Right cardiac atrium (tissue), 5 donors: Measurements from ENCODE around the gene NEUROG1. TPM values are rescaled to one million over a fixed set of nuclear protein-coding genes. Genes with fewer than 3 reads are reported as not detected.
A peak's percentile ranks its signal among the peaks of the same experiment; 100 is the strongest.

Experiments
- ATAC-seq, 2 donors: fragments of 200-7000 bp; cut with Tn5 transposase; one replicate each; pipeline versions ENCODE4 v1.8.0 to v1.9.1; 2020; ENCODE audit warnings: moderate library complexity in 2 of 2, mild to moderate bottlenecking in 1 of 2
- DNase-seq, 3 donors: peaks; one replicate each; pipeline ENCODE4 v3.0.0-alpha.2; 2020
- H3K27ac ChIP-seq: one replicate; pipeline ENCODE4 v1.5.1; 2013; ENCODE audit warnings: mild to moderate bottlenecking, low read length, control low read depth, moderate library complexity
- H3K27me3 ChIP-seq: one replicate; pipeline ENCODE4 v1.6.1; 2013; ENCODE audit not compliant: control insufficient read depth, insufficient read depth
- H3K4me1 ChIP-seq: one replicate; pipeline ENCODE4 v1.6.1; 2013; ENCODE audit warnings: low read length; ENCODE audit not compliant: control insufficient read depth, insufficient read depth
- H3K4me3 ChIP-seq: one replicate; pipeline ENCODE4 v1.5.1; 2013; ENCODE audit warnings: low read length, control low read depth
- H3K9me3 ChIP-seq: one replicate; pipeline ENCODE4 v1.6.1; 2013; ENCODE audit warnings: low read length; ENCODE audit not compliant: control insufficient read depth
- WGBS: extraction: QIAGEN DNeasy Blood & Tissue Kit; methylation state at CpG from one replicate; pipeline ENCODE4 v1.1.7; 2013; 5-methylcytosine and 5-hydroxymethylcytosine counted together
- intact Hi-C, 4 donors: fragments of 100-400 bp; cut with DNase I; formaldehyde crosslinking; loops; one replicate each; pipeline versions ENCODE4 v1.11.0 to v1.14.0; 2022 to 2023
- long read RNA-seq, 4 donors: library from polyadenylated mRNA; unstranded; transcript quantifications; one replicate each; pipeline ENCODE4 v2.0.0, GENCODE V29; 2020 to 2021
- polyA plus RNA-seq: library from polyadenylated mRNA; stranded (reverse); fragments of 200-250 nt; gene quantifications from one replicate; pipeline ENCODE4 v1.2.3, GENCODE V29; 2013
- total RNA-seq, 4 donors: library from RNA; stranded (reverse); fragmentation: NEBNext Ultra II Directional; extraction: Animal tissue kit (Norgen Biotek cat#: 25700); gene quantifications; one replicate each; pipeline ENCODE4 v1.2.1, GENCODE V29; 2021
- donor health status: healthy with polysubstance abuse.
- donor health status: DM: no; HTN: yes; CAD: no.
- donor health status: DM: no; HTN: no; CAD: no.
- donor health status: DM: no; HTN: yes; CAD: no; lungs with severe emphysema.
- donor health status: DM: yes; HTN: yes; CAD: no.

Gene NEUROG1
- total RNA-seq: not detected
- polyA plus RNA-seq: not detected
- long read RNA-seq, donor 1: 0 reads
- long read RNA-seq, donor 2: 0 reads
- long read RNA-seq, donor 3: 0 reads
- long read RNA-seq, donor 4: 0 reads

GRCh38 chr5:135535820-135536801 is at the start of gene NEUROG1:
TSS of gene NEUROG1 (minus strand) at chr5:135535964. CDS start at chr5:135535690, 274 bp downstream.
- peak within 1 kb of the TSS; percentile 26 for H3K4me3 ChIP-seq
- intact Hi-C loops: no loop called here

DNA sequence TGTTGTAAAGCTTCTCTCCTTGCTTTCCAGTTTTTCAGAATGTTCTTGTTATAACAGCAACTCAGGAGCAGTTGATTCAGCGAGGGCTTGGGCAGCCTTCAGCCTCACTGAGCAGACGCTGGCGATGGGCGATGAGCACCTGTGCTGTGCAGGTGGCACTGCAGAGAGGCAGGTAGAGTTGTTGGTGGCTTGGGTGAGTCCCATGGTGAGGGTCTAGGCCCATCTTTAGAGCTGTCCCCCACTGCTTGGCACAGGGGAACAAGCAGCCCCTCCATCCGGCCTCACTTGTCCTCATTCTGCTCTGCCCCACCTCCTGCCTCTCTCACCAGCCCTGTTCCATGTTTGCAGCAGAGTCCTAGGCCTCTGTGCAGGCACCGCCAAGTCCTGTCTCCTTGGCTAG is 49.2 kb upstream of the NEUROG1 start:
- no peak overlapping the region for H3K4me3 ChIP-seq
- H3K27ac ChIP-seq: no peak overlapping the region
- no peaks in the 10 kb centered on the region for H3K27me3 ChIP-seq
- 85% methylated on average over 6 of the region's 6 CpGs for WGBS
- no peak for ATAC-seq
- intact Hi-C loops: no loop called here
- no peak for DNase-seq
- H3K9me3 ChIP-seq: no peaks in the 10 kb centered on the region
- no peaks in the 10 kb centered on the region for H3K4me1 ChIP-seq

More at GRCh38 chr5:135535820-135536801, at the start of gene NEUROG1:
- DNase-seq (no peak), ATAC-seq (no peak)
- Histone ChIP-seq H3K4me1 (no peaks in the 10 kb centered on the region), H3K27ac (no peak within 1 kb of the TSS), H3K27me3 (peaks cover 5% of the 10 kb centered on the region), H3K9me3 (no peaks in the 10 kb centered on the region)
- 3% methylated on average over 74 of the region's 74 CpGs for WGBS

DNA sequence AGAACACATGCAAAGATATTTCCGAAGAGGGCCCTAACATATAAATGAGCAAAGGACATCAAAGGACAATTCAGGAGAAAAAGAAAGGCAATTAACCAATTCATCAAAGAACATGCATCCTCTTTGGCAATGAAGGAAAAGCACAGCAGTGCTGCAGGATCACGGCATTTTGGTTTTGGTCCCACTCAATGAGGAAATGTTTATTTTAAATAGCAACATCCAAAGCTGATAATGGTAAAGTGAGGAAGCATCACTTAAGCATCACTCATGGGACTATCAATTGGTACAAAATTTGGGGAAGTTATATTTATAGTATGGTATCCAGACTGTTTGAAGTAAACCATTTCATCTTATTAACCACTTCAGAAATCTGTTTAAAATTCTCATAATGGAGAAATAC is 48.5 kb upstream of the NEUROG1 start:
- ATAC-seq (no peak), DNase-seq (no peak)
- H3K4me1 ChIP-seq: no peaks in the 10 kb centered on the region
- H3K27ac ChIP-seq: no peak overlapping the region
- no peaks in the 10 kb centered on the region for H3K27me3 ChIP-seq
- 70% methylated on average over 2 of the region's 2 CpGs for WGBS
- no peak overlapping the region for H3K4me3 ChIP-seq
- no peaks in the 10 kb centered on the region for H3K9me3 ChIP-seq
- intact Hi-C loops: no loop called here

- no peaks in the 10 kb centered on the region for H3K9me3 ChIP-seq
- H3K4me3 ChIP-seq: no peak overlapping the region
- WGBS: 56% methylated on average over 6 of the region's 6 CpGs
- ATAC-seq (no peak), DNase-seq (no peak)
- H3K27ac ChIP-seq: no peak overlapping the region
- no peaks in the 10 kb centered on the region for H3K4me1 ChIP-seq
- H3K27me3 ChIP-seq: no peaks in the 10 kb centered on the region
- intact Hi-C loops: no loop called here
These were observed 46.5 kb upstream of the NEUROG1 start for GRCh38 chr5:135582099-135582781.

DNA sequence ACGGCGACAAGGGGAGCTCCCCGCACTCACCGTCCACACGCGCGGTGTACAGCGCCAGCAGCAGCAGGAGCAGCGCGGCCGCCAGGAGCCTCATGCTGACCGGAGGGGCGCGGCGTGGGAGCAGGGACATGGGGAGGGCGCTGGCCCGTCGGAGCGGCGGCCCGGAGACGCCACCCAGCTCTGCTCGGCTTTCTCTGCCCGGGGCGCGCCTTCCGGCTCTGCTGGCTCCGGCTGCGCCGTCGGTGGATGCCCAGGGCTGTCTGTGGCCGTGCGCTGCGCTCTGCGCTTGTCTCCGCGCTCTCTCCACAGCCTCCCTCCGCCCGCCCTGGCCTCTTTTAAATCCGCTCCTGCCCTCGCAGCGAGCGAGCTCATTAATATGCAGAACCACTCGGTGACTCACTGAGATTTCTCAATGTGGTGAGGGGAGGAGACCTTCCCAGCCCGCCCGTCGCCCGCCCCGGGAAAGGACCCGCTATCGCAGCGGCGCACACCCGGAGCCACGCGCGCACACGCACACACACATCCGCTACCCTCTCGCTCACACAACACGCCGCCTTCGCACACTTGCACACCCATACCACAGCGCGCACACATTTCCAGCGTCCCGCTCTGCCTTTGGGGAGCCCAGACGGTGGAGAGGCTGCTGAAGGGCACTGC is 43.0 kb upstream of the NEUROG1 start, which contains the start of gene CXCL14:
Gene CXCL14, minus strand, starts transcription at position 307 of the 657 bp plus-strand sequence. Its CDS starts 213 bp downstream, at position 94.
- H3K27ac ChIP-seq: no peak within 1 kb of the TSS
- ATAC-seq (peak; percentile 19 to 63), DNase-seq (peak in 2 of 3 donors; percentile 51 to 54)
- intact Hi-C loops: no loop called here
- no peak within 1 kb of the TSS for H3K4me3 ChIP-seq
- no peaks in the 10 kb centered on the region for H3K4me1 ChIP-seq
- H3K9me3 ChIP-seq: no peaks in the 10 kb centered on the region
- WGBS: under 1% methylated on average over 68 of the region's 68 CpGs
- no peaks in the 10 kb centered on the region for H3K27me3 ChIP-seq

DNA sequence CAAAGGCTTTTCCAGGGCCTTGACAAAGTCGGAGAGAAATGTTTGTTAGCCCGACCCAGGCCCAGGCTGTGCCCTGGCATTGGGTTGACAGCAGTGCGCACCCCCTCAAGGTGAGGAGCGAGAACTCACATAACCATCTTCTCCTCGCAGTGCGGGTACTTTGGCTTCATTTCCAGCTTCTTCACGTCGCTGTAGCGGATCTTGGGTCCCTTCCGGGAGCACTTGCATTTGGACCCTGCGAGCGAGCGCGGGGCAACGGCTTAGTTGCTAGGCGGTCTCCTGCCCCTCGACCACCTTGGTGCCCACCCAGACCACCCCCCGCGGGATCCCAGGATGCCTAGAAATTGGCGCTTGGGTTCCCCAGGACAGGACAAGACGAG is 42.5 kb upstream of the NEUROG1 start:
- Histone ChIP-seq H3K9me3 (no peaks in the 10 kb centered on the region), H3K4me1 (no peaks in the 10 kb centered on the region), H3K27ac (no peak overlapping the region), H3K4me3 (no peak overlapping the region), H3K27me3 (no peaks in the 10 kb centered on the region)
- 5% methylated on average over 21 of the region's 21 CpGs for WGBS
- no peak for DNase-seq
- intact Hi-C loops: no loop called here
- ATAC-seq: no peak

- DNase-seq (no peak), ATAC-seq (no peak)
- intact Hi-C loops: no loop called here
- Histone ChIP-seq H3K27ac (no peak overlapping the region), H3K4me1 (no peaks in the 10 kb centered on the region), H3K4me3 (no peak overlapping the region), H3K9me3 (no peaks in the 10 kb centered on the region), H3K27me3 (no peaks in the 10 kb centered on the region)
- WGBS: 55% methylated on average over 8 of the region's 8 CpGs
These were observed 41.7 kb upstream of the NEUROG1 start for GRCh38 chr5:135577421-135577820.

DNA sequence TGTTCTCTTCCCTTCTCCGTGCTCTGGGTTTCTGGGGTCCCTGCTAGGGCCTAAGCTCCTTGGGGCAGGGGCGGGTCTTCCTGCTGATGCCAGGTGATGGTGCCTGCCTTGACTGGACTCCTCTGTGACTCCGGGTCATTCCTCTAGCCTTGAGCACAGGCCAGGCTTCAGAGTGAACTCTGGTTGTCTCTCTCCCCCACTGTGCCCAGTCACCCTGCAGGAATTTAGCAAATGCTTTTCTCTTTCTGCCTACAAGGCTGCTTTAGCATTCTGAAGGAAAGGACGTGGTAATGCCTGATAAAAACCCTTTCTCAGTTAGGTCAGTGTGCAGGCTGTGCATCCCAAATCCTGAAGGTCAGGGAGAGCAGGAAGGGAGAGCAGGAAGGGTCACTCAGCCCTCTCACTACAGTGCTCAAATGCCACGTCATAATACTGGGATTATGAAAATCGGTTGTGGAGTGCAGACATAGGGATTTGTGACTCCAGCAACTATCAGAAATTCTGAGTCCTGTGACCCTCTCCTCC is 40.4 kb upstream of the NEUROG1 start:
- H3K27ac ChIP-seq: no peak overlapping the region
- WGBS: 60% methylated on average over 6 of the region's 6 CpGs
- H3K4me3 ChIP-seq: no peak overlapping the region
- ATAC-seq: no peak
- no peaks in the 10 kb centered on the region for H3K27me3 ChIP-seq
- intact Hi-C loops: no loop called here
- no peaks in the 10 kb centered on the region for H3K4me1 ChIP-seq
- no peaks in the 10 kb centered on the region for H3K9me3 ChIP-seq
- no peak for DNase-seq

DNA sequence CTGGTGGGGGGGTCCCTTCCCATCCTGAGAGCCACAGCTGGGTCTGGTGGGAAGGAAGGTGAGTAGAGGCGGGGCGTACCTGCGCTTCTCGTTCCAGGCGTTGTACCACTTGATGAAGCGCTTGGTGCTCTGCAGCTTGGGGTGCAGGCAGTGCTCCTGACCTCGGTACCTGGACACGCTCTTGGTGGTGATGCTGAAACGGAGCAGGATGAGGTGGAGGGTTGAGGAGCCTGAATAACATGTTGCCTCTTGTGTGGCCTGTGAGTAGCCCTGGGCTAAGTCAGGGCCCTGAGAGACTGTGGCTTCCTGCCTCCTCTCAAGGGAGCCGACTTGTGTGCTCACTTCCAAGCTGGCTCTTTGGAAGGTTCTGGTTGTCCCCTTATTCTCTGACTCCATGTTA is 38.7 kb upstream of the NEUROG1 start:
- 90% methylated on average over 10 of the region's 10 CpGs for WGBS
- intact Hi-C loops: no loop called here
- Histone ChIP-seq H3K9me3 (no peaks in the 10 kb centered on the region), H3K4me3 (no peak overlapping the region), H3K27me3 (no peaks in the 10 kb centered on the region), H3K4me1 (no peaks in the 10 kb centered on the region), H3K27ac (no peak overlapping the region)
- DNase-seq: no peak
- ATAC-seq: no peak

DNA sequence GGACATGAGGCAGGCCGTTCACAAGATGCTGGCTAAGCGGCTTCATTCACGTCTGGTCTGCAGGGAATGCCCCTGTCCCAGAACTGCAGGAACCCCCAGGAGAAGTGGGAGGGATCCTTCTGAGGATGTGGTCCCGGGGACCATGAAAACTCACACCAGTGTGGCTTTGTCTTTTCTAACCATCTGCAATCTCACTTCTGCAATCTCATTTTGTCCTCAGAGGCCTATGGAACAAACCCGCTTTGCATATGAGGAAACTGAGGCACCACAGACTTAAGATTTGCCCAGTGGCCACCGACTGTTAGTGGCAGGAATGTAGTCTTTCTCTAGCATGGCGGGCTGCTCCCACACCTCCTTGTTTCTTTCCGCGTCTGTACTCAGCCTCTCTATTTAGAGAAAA is 36.1 kb upstream of the NEUROG1 start:
- no peak for DNase-seq
- H3K4me1 ChIP-seq: no peaks in the 10 kb centered on the region
- intact Hi-C loops: no loop called here
- no peak overlapping the region for H3K4me3 ChIP-seq
- H3K27ac ChIP-seq: no peak overlapping the region
- ATAC-seq: no peak
- no peaks in the 10 kb centered on the region for H3K9me3 ChIP-seq
- H3K27me3 ChIP-seq: no peaks in the 10 kb centered on the region
- WGBS: 76% methylated on average over 9 of the region's 9 CpGs
